Ecto neural progenitor cell (in vitro differentiated cells): Measurements from ENCODE around the gene TMEM135.
"Not testable (repeated sequence)": the region's sequence is repeated elsewhere in the genome, so short reads cannot be mapped to it uniquely, and the experiment has no call there.

Experiments used
- DNase-seq: peaks from one replicate; pipeline ENCODE4 v3.0.0-alpha.2; 2018; ENCODE audit warnings: low spot score

The TMEM135 gene

DNA sequence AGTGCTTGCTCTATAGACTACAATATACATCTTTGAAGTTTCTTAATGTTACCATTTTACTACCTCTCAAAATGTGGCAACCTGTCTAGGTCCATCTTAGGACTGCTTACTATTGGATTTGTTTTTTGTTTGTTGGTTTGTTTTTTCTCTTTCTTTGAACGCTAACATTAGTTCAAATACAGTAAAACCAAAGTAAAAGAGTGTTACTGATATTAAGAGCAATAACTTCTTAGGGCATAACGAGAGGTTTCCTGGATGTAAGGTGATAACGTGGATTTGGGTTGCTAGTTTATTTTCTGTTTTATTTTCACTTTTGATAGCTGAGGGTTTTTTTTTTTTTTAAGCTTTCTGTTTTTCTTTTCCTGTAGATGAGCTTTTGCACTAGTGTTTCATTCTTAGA, 43.6 kb downstream of the TMEM135 start:
- DNase-seq: no peak

DNA sequence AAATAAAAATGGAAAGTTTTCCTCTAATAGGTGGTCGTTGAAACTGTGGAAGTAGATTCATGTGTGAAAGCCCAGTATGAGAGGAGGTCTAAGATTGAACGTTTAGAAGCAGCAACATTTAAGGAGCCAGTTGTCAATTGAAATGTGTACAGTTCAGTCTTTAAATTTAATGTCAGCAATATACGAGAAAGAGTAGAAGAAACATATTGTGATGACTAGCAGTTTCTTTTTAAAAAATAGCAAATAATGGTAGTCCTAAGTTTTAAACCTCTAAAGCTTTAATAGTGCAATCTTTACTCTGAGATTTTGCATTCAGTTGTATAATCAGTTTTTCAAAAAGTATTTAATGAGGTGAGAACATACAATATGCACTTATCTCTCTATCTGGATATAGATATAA, 44.9 kb downstream of the TMEM135 start:
- DNase-seq: no peak

DNA sequence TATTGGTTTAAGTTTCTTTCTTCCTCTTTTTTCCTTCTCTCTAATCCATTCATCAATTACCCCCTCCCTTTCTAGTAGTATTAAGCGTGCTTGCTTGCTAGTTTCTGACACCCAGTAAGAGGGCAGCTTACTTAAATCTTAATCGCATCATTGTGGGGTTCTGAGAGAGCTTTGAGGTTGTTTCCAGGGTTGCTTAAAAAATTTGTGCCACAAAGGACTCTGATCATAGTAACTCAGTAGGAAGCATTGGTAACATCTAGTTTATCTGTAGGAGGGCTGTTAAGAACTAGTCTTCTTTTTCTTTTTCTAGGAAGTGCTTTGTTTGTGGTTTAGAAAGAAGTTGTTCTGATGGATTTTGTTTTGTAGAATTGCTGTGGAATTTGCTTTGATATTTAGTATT, 45.3 kb downstream of the TMEM135 start:
- DNase-seq: peak; percentile 51

DNA sequence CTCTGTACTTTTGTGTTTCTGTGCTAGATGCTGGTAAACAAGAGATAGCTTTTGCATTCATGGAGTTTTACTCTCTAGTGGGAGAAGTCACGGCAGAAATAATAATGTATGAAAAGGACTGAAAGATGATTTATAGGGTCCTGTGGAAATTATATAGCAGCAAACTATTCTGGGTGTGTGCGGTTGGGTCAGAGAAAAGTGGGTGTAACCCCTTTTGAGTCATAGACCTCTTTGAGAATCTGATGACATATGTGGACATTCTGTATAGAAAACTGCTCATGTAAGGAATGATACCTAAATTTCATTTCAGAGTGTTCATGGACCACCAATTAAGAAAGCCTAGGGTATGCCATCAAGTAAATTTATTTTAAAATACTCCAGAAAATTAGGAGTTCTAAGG, 54.4 kb downstream of the TMEM135 start:
- DNase-seq: no peak

DNA sequence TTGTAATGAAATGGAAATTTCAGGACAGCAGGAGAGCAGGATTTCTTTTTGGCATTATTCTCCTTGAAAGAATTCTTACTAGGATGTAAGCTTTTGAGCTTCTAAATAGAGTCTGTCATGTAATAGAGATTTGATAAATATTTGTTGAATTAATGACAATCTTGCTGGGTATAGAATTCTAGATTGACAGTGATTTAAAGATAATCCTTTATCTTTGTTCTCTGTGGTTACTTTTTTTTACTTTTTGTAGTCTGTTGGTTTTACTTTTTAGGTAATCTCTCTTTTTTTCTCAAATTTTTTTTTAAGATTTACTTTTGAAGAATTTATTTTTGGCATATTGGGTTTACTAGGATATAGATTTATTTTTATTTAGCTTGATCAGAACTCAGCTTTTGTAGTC, 54.8 kb downstream of the TMEM135 start:
- DNase-seq: no peak

DNA sequence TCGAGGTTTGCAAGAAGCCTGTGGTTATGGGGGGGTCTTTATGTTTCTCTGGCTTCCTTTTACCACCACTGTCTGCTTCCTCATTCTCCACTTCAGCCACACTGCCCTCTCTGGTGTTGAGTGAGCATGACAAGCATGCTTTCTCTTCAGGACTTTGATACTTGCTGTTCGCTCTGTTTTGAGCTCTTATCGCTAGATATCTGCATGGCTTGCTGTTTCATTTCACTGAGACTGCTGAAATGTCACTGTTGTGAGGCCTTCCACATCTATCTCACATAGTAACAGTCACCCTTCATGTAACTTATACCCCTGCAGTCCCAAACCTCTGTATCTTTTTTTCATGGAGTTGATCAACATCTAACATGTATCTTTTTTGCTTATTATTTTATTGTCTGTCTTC, 59.8 kb downstream of the TMEM135 start:
- peak; percentile 52 for DNase-seq

DNA sequence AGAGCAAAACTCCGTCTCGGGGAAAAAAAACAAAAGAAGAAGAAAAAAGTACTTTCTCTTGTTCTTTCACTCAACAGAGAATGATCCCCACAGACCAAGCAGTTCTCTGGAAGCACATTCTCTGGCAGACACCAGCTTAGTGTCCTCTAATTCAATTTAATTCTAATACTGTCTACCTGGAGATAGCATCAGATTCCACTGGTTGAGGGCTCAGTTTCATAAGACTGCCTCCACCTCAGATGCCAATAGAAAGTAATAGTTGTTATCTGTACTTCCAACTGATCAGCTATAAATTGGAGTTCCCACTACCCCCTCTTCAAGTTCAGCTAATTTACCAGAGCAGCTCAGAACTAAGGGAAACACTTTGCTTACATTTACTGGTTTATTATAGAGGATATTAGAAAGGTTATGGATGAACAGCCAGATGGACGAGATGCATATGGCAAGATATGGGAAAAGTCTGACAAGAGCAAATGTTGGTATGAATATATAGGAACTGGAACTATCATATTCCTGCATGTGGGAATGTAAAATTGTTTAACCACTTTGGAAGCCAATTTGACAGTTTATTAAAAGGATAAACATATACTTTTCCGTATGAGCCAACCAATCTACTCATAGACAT, 64.3 kb downstream of the TMEM135 start:
- no peak for DNase-seq

DNA sequence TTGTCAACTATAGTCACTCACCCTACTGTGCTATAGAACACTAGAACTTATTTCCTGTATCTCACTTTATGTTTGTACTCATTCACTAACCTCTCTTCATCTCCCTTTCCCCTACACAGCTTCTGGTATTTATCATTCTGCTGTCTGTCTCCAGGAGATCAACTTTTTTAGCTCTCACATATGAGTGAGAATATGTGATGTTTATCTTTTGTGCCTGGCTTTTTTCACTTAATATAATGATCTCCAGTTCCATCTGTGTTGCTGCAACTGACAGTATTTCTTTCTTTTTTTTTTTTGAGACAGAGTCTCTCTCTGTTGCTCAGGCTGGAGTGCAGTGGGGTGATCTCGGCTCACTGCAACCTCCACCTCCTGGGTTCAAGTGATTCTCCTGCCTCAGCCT, 68.1 kb downstream of the TMEM135 start:
- DNase-seq: not testable (repeated sequence)

DNA sequence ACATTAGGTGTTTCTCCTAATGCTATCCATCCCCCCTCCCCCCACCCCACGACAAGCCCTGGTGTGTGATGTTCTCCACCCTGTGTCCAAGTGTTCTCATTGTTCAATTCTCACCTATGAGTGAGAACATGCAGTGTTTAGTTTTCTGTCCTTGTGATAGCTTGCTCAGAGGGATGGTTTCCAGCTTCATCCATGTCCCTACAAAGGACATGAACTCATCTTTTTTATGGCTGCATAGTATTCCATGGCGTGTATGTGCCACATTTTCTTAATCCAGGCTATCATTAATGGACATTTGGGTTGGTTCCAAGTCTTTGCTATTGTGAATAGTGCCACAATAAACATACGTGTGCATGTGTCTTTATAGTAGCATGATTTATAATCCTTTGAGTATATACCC, 69.6 kb downstream of the TMEM135 start:
- DNase-seq: not testable (repeated sequence)

DNA sequence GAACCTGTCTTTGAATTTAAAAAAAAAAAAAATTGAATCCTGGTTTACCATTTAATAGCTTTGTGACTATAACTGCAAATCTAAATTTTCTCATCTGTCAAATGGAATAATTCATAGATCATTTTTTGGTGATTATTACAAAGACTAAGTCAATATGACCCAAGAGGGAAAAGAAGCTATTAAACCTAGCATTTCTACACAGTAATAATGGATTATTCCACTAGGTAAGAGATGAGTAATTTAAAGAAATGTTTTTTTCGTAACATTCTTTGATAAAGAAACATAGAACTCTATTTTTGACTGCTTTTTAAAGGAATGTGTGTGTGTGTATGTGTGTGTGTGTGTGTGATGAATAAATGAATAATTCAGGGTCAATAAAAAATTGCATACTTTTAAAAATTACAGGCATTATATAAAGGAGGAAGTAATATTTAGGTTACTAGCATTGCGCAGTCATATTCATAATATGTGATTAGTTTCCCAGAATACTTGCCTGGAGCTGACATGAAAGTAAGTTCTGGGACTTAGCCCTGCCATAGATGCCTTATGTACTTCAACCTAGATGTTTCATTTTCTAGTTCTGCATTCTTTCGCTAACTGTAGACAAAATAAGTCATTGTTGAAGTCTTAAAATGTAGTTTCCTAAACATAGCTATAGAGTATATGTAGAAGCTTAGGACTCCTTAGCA, 72.9 kb downstream of the TMEM135 start:
- no peak for DNase-seq

DNA sequence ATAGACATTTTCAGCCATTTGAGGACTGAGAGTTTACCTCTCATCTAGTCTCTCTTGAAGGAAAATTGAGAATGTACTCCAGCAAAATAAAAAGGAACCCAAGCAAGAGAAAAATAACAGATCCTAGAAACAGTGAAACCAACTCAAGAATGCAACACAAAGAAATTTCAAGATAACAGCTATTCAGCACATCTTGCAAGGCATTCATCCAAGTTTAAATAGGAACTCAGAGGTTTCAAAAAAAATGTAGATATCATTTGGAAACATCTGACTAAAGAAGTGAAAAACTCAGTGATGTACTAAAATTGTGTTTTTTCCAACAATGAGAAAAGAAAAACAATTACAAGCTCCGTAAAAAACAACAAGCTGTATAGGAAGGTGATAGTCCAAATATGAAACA, 76.4 kb downstream of the TMEM135 start:
- no peak for DNase-seq

DNA sequence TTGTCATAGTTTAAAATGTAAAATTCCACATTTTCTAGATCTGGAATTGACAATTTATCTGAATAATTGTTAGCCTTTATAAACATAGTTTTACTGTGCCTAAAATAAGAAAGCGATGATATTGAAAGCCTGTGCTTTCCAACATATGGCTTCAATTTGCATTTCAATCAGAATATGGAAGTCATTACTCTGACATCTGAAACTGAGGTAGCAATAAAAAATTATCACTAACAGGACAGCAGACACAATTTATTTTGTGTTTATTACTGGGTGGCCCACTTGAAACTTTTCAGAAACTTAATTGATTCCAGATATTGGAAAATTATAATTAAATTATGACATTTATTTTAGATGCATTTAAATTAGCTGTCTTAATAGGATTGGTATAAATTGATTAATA, 78.5 kb downstream of the TMEM135 start:
- no peak for DNase-seq

DNA sequence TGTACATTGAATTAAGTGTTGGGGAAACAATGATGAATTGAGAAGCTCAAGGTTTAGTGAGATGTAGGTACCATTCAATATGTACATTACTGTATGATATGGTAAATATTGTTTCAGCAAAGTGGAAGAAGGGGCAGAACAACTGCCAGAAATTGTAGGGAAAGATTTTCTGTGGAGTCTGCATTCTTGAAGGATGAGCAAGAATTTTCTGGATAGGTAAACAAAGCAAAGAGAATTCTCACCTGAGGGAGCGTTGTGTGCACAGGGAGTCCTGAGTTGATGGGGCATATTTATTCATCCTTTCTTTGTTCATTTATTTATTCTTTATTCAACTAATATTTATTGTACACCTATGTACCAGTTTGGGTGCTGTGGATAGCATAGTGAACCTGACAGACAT, 83.2 kb downstream of the TMEM135 start:
- DNase-seq: no peak

DNA sequence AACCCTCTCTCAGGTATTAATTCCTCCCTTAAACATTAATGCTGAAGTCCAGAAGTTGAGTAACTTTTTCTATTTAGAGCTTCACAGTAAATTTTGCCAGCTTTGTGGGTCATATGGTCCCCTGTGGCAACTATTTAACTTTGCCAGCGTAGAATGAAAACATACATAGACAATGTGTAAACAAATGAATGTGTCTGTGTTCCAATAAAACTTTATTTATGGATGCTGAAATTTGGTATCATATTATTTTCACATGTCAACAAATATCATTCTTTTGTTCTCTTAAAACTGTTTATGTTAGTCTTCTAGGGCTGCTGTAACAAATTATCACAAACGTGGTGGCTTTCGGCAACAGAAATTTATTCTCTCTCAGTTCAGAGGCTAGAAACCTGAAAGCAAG, 85.1 kb downstream of the TMEM135 start:
- DNase-seq: no peak

DNA sequence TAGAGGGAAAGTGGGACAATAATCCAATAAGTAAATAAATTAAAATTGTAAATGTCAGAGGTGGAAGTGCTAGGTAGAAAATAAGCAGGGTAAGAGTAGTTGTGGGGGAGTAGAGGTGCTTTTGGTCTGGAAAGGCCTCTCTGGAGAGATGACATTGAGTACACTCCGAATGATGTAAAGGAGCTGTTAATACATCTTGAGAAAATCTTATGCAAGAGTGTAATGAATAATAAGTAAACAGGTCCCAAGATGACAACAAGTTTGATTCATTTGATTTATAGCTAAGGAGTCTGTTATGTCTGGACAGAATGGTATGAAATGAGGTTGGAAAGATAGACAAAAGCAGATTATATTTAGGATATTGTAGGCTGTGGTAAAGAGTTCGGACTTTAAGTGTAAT, 87.5 kb downstream of the TMEM135 start:
- no peak for DNase-seq

DNA sequence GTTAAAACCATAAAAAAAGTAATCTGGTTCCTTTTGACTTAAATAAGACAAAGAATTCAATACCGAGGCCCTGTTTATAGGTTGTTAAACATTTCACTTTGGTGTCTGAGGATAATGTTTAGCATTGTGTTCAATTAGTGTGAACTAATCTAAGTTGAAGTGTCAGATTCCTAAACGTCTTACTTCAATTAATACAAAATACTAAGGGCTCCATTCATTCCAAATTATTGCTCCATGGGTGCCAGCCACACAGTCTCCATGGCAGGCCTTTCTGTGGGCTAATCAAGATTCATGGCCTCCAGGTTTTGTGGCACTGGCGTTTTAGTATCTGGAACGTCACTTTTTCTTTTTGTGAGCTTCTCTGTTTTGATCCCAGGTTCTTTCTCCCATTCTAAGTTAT, 89.4 kb downstream of the TMEM135 start:
- DNase-seq: no peak

DNA sequence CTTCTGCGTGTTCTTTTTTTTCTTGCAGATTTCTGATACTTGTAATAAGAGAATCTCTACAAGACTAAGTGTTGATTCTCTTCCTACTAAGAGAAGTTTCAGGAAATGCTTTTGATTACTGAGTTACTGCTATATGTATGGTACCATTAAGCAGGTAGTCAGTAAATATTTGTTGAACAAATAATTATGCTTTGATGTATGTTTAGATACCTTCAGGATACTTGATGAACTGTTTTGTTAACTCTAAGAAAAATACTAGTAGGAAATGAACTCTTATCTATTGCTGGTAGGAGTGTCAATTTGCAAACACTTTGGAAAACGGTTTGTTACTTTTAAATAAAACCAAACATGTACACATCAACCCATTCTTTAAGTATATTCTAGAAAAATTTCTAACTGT, 90.6 kb downstream of the TMEM135 start:
- no peak for DNase-seq

DNA sequence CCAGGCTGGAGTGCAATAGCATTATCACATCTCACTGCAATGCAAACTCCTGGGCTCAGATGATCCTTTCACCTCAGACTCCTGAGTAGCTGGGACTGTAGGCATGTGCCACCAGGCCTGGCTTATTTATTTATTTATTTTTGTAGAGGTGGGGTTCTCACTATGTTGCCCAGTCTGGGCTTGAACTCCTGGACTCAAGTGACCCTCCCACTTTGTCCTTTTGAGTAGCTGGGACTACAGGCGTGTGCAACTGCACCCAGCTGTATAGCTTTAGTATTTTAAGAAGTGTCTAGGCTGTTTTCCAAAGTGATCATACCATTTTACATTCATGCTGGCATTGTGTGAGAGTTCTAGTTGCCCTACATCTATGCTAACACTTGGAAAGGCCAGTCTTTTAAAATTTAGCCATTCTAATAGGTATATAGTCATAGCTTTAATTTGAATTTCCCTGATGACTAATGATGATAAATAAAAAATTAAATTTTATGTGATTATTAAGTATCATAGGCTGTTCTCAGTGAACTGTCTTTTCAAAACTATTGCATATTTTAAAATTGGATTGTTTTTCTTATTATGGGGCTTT, 96.9 kb downstream of the TMEM135 start:
- no peak for DNase-seq

DNA sequence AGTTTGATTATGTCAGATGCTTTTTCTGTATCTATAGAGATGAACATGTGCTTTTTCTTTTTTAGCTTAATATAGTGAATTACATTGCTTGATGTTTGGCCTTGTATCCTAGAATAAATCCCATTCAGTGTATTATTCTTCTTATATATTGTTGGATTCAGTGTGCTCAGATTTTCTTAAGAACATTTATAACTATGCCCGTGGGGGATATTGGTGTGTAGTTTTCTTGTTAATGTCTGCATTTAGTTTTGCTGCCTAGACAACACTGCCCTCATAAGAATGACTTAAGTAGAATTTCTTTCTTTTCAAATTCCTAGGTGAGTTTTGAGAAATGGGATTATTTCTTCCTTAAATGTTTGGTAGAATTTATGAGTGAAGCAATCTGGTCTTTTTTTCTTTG, 98.5 kb downstream of the TMEM135 start:
- no peak for DNase-seq

DNA sequence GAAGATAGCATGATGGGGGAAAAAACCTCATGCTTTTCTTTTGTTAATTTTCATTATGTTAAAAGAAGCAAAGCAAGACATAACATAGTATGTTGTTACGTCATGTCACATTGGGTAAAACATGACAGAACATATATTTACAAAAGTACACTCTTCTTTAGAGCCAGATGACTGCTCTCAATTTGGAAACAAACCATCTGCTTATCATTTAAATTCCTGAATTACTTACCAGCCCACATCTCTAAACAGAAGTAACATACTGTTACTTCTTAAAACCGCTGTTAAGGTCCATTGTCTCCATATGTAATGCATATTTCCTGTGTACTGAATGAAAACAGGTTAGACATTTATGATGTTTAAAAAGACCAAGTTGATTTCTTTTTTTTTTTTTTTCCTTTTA, 100.0 kb downstream of the TMEM135 start:
- no peak for DNase-seq

DNA sequence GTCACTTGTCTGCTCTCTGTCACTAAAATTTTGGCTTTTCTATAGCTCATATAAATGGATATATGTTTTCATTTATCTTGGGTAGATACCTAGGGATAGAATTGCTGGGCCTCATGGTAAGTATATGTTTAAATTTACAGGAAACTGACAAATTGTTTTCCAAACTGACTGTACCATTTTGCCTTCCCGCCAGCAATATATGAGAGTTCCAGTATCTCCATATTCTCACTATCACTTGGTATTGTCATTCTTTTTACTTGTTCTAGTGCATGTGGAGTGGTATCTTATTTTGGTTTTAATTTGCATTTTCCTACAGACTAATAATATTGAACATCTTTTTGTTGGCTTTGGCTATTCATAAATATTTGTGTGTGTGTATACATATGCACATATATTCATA, 101.7 kb downstream of the TMEM135 start:
- DNase-seq: no peak

DNA sequence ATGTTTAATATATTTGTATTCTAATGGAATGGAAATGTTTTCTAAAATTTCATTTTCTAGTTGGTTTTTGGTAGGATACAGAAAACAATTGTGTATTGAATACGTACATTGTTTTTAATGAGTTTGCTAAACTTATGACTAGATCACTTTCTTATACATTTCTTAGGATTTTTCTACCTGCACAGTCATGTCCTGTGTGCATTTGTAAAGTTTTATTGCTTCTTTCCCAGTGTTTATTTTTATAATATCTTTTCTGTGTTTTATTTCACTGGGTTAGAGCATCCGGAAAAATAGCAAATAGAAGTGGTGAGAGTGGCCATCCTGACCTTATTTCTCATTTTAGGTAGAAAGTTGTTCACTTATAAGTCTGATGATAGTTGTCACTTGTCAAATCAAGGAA, 103.6 kb downstream of the TMEM135 start:
- no peak for DNase-seq

DNA sequence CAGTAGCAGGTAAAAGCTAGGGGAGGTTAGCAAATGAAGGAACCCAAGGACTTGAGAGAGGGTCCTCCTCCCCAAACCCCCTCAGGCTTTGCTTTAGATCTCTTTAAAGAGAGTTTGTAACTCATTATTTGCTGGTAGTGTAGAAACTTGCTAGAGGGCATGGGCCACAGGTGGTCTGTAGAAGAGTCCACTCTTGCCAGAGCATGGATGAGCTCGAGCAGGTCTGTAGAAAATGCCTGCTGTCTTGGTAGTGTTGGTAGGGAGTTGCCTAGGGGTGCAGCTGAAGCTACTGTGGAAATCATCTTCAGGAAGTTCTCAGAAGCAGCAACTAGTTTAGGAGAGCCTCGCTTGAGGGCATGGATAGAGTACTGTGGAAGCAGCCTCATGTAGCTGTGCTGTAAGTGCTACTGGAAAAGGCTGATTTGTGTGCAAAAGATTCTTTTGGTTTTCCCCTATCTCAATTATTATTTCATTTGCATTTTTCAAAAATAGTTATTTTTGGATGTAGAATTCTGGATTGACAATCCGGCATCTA, 104.3 kb downstream of the TMEM135 start:
- no peak for DNase-seq

DNA sequence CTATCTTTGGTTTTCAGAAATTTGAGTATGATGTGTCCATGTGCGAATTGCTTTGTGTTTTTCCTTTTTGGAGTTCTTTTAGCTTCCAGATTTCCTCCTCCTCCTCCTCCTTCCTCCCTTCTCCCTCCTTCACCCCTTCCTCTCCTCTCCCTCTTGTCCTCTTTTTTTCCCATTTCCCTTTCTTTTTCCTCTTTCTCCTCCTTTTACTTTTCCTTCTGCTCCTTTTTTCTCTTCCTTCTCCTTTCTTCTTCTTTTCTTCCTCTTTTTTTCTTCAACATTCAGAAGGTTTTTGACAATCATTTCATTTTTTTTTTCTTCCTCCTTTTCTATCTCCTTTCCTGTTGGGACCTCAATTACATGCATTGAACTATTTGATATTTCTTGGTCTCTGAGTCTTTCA, 104.9 kb downstream of the TMEM135 start:
- DNase-seq: no peak
